HUES48 (cell line): ENCODE data around the gene TIMM17B.

Source experiments
- H3K27ac ChIP-seq: one replicate; pipeline ENCODE4 v1.7.0; 2013; ENCODE audit warnings: low read depth, low read length, inconsistent platforms
- H3K27me3 ChIP-seq: 2 replicates; pipeline ENCODE4 v1.6.1; 2013; ENCODE audit warnings: mild to moderate bottlenecking, low read length; ENCODE audit not compliant: control insufficient read depth, insufficient read depth
- H3K36me3 ChIP-seq: 2 replicates; pipeline ENCODE4 v1.6.1; 2013; ENCODE audit warnings: low read length; ENCODE audit not compliant: control insufficient read depth, insufficient read depth
- H3K4me1 ChIP-seq: 2 replicates; pipeline ENCODE4 v1.6.1; 2013; ENCODE audit warnings: mild to moderate bottlenecking, low read length; ENCODE audit not compliant: control insufficient read depth, insufficient read depth
- H3K4me3 ChIP-seq: 2 replicates; pipeline ENCODE4 v1.5.1; 2013; ENCODE audit warnings: mild to moderate bottlenecking, low read depth, low read length
- H3K9ac ChIP-seq: 2 replicates; pipeline ENCODE4 v1.6.1; 2013; ENCODE audit warnings: mild to moderate bottlenecking, low read depth, low read length, moderate library complexity
- H3K9me3 ChIP-seq: 2 replicates; pipeline ENCODE4 v1.6.1; 2013; ENCODE audit warnings: low read length; ENCODE audit not compliant: control insufficient read depth, insufficient read depth

The TIMM17B gene

GRCh38 chrX:48904626-48905025 is 7.1 kb upstream of the TIMM17B start:
- Histone ChIP-seq H3K4me1 (no peaks in the 10 kb centered on the region), H3K4me3 (no peak overlapping the region), H3K27me3 (no peaks in the 10 kb centered on the region), H3K9ac (no peak overlapping the region), H3K36me3 (peaks cover 63% of the 10 kb centered on the region), H3K9me3 (peaks cover 25% of the 10 kb centered on the region), H3K27ac (no peak overlapping the region)

GRCh38 chrX:48904180-48904579 is 6.6 kb upstream of the TIMM17B start:
- H3K27me3 ChIP-seq = no peaks in the 10 kb centered on the region
- H3K27ac ChIP-seq = no peak overlapping the region
- no peak overlapping the region for H3K9ac ChIP-seq
- H3K36me3 ChIP-seq = peaks cover 61% of the 10 kb centered on the region
- H3K4me1 ChIP-seq = no peaks in the 10 kb centered on the region
- H3K9me3 ChIP-seq = peaks cover 27% of the 10 kb centered on the region
- H3K4me3 ChIP-seq = no peak overlapping the region

GRCh38 chrX:48903290-48903689 is 5.7 kb upstream of the TIMM17B start:
- Histone ChIP-seq H3K27me3 (no peaks in the 10 kb centered on the region), H3K4me3 (no peak overlapping the region), H3K36me3 (peaks cover 61% of the 10 kb centered on the region), H3K27ac (no peak overlapping the region), H3K9me3 (peaks cover 27% of the 10 kb centered on the region), H3K4me1 (no peaks in the 10 kb centered on the region), H3K9ac (no peak overlapping the region)

GRCh38 chrX:48902776-48903175 is 5.2 kb upstream of the TIMM17B start:
- Histone ChIP-seq H3K9me3 (peaks cover 27% of the 10 kb centered on the region), H3K27ac (no peak overlapping the region), H3K4me3 (no peak overlapping the region), H3K9ac (no peak overlapping the region), H3K27me3 (no peaks in the 10 kb centered on the region), H3K36me3 (peaks cover 61% of the 10 kb centered on the region), H3K4me1 (no peaks in the 10 kb centered on the region)

GRCh38 chrX:48902135-48902534 is 4.6 kb upstream of the TIMM17B start:
- no peaks in the 10 kb centered on the region for H3K27me3 ChIP-seq
- H3K4me3 ChIP-seq = no peak overlapping the region
- H3K36me3 ChIP-seq = peaks cover 61% of the 10 kb centered on the region
- no peaks in the 10 kb centered on the region for H3K4me1 ChIP-seq
- H3K9ac ChIP-seq = no peak overlapping the region
- no peak overlapping the region for H3K27ac ChIP-seq
- peaks cover 27% of the 10 kb centered on the region for H3K9me3 ChIP-seq

- H3K27ac ChIP-seq = no peak overlapping the region
Measured at GRCh38 chrX:48901069-48901468, 3.5 kb upstream of the TIMM17B start.

GRCh38 chrX:48899078-48899410 is 1.5 kb upstream of the TIMM17B start:
- peaks cover 33% of the 10 kb centered on the region for H3K9me3 ChIP-seq
- no peaks in the 10 kb centered on the region for H3K27me3 ChIP-seq
- H3K27ac ChIP-seq = no peak overlapping the region
- peaks cover 48% of the 10 kb centered on the region for H3K36me3 ChIP-seq
- no peak overlapping the region for H3K9ac ChIP-seq
- no peak overlapping the region for H3K4me3 ChIP-seq
- 0 out of 2 replicates have a peak, but pooled peaks cover 3% of the 10 kb centered on the region for H3K4me1 ChIP-seq

More at GRCh38 chrX:48901069-48901468, 3.5 kb upstream of the TIMM17B start:
- Histone ChIP-seq H3K36me3 (peaks cover 54% of the 10 kb centered on the region), H3K27me3 (no peaks in the 10 kb centered on the region), H3K9me3 (peaks cover 33% of the 10 kb centered on the region), H3K4me3 (no peak overlapping the region), H3K4me1 (0 out of 2 replicates have a peak, but pooled peaks cover 3% of the 10 kb centered on the region), H3K9ac (no peak overlapping the region)

- Histone ChIP-seq H3K27me3 (no peaks in the 10 kb centered on the region), H3K4me1 (0 out of 2 replicates have a peak, but pooled peaks cover 3% of the 10 kb centered on the region), H3K36me3 (peaks cover 36% of the 10 kb centered on the region), H3K9me3 (peaks cover 31% of the 10 kb centered on the region), H3K9ac (peak overlapping the region; percentile 77), H3K27ac (peak overlapping the region; percentile 98), H3K4me3 (peak overlapping the region; percentile 87)
Measured at GRCh38 chrX:48897157-48897624, 377 bp downstream of the TIMM17B start.

- peaks cover 25% of the 10 kb centered on the region for H3K9me3 ChIP-seq
- H3K36me3 ChIP-seq = peaks cover 30% of the 10 kb centered on the region
Measured at GRCh38 chrX:48896611-48897011, 957 bp downstream of the TIMM17B start.

GRCh38 chrX:48894891-48895290 is 2.7 kb downstream of the TIMM17B start:
- Histone ChIP-seq H3K4me3 (no peak overlapping the region), H3K27ac (no peak overlapping the region), H3K4me1 (0 out of 2 replicates have a peak, but pooled peaks cover 3% of the 10 kb centered on the region), H3K9ac (no peak overlapping the region), H3K27me3 (no peaks in the 10 kb centered on the region), H3K9me3 (peaks cover 25% of the 10 kb centered on the region), H3K36me3 (peaks cover 21% of the 10 kb centered on the region)

More at GRCh38 chrX:48896611-48897011, 957 bp downstream of the TIMM17B start:
- Histone ChIP-seq H3K27ac (peak overlapping the region; percentile 98), H3K4me1 (0 out of 2 replicates have a peak, but pooled peaks cover 3% of the 10 kb centered on the region), H3K4me3 (peak overlapping the region; percentile 87), H3K9ac (peak overlapping the region; percentile 77), H3K27me3 (no peaks in the 10 kb centered on the region)

GRCh38 chrX:48893556-48894348 is 3.8 kb downstream of the TIMM17B start:
- peaks cover 21% of the 10 kb centered on the region for H3K9me3 ChIP-seq
- H3K9ac ChIP-seq = no peak overlapping the region
- H3K27me3 ChIP-seq = no peaks in the 10 kb centered on the region
- no peak overlapping the region for H3K4me3 ChIP-seq
- H3K36me3 ChIP-seq = peaks cover 15% of the 10 kb centered on the region
- 0 out of 2 replicates have a peak, but pooled peaks cover 3% of the 10 kb centered on the region for H3K4me1 ChIP-seq
- no peak overlapping the region for H3K27ac ChIP-seq
